HG02798 (cell line): Measurements from ENCODE around the gene CD38.
"Not testable (repeated sequence)": the region's sequence is repeated elsewhere in the genome, so short reads cannot be mapped to it uniquely, and the experiment has no call there.

Experiments used
- ATAC-seq: cut with Tn5 transposase; IDR thresholded peaks from one replicate; pipeline ENCODE4 v1.9.1; 2021; ENCODE audit warnings: mild to moderate bottlenecking; ENCODE audit not compliant: unreplicated experiment, poor library complexity

Gene CD38

GRCh38 chr4:15855804-15856475, 77.8 kb downstream of the CD38 start:
- ATAC-seq = no peak

DNA sequence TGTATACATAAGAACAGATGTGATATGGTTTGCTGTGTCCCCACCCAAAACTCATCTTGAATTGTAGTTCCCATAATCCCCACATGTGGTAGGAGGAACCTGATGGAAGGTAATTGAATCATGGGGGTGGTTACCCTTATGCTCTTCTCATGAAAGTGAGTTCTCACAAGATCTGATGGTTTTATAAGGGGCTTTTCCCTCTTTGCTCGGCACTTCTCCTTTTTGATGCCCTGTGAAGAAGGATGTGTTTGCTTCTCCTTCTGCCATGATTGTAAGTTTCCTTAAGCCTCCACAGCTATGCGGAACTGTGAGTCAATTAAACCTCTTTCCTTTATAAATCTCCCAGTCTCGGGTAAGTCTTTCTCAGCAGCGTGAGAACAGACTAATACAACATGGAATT, 83.1 kb downstream of the CD38 start:
- ATAC-seq = not testable (repeated sequence)

DNA sequence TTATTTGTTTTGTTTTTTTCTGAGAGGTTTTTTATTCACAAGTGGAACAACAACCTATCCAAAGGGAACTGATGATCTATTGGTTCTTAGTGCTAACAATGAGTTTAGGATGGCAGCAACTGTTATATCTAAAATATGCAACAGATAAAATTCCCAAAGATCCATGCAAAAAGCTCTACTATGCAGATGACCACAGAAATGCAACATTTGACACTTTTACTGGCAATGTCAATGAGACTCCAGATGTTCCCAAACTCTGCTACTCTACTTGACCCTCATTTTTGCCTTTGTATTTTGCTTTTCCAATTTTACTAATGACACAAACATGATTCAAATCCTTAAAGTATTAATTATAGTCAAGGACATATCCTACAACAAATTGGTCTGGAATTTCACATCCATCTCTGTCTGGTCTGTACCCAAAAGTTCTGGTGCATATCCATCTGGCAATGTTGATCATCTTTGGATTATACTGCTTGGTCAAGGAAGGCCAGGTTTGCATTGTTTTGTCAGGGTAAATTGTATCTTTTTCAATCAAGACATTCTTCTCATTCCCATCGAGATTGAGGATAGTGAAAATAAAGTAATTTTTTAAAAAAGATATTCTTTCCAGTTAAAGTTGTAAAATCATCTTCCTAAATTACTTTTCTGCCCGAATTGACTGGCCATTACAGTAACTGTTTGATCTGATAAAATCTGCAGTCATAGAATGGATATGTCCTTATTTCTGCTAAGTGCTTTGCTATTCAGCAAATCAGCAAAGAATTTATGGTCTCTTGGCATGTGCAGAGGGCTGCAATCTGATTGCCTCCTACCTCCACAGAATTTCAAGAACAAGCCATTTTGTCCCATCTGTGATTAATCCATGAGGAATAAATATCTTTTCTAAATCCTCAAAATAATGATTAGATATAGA, 86.8 kb downstream of the CD38 start:
- no peak for ATAC-seq

- ATAC-seq = peak; percentile 18
These were observed 90.0 kb downstream of the CD38 start for GRCh38 chr4:15868111-15868510.

- peak; percentile 69 for ATAC-seq
These were observed 90.8 kb downstream of the CD38 start for GRCh38 chr4:15868826-15869413.

DNA sequence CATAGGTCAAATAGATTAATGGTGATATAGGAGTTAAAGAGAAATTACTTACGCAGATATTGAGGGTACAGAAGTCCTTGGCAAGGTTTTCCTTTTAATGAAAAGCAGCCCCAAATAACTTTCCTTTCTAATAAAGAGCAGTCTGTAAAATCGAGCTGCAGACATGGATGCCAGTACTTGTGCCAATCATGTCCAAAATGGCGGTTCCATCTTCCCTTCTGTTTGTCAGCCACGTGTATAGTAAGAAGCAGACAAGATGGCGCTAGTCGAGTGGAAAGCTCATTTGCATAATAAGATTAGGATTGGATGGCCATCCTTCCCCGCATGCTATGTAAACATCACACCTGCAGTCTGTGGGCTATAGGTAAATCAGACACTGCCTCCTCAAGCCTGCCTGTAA, 92.0 kb downstream of the CD38 start:
- no peak for ATAC-seq

DNA sequence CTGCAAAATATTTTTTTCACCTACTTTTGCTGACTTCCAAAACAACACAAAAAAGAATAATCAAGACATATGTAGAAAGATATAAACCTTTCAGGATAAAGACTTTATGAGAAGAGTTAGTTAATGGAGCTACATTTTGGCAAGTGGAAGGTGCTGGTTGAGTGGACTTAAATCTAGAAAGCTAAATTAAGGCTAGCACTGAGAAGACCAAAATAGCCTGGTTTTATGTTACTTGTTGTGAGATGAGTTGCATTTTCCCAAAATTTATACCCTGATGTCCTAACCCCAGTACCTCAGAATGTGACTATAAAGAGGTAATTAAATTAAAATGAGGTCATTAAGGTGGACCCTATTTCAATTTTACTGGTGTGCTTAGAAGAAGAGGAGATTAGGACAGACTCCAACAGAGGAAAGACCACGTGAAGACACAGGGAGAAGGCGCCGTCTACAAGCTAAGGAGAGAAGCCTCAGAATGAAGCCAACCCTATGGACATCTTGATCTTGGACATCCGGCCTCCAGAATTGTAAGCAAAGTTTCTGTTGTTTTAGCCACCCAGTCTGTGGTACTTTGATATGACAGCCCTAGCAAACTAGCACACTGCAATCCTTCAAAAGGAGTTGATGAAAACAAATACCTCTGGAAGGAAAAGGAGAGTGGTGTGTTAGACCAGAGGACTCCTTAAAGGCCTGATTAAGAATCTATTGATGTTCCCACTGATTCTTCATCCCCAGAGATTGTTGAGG, 93.0 kb downstream of the CD38 start:
- ATAC-seq = no peak

DNA sequence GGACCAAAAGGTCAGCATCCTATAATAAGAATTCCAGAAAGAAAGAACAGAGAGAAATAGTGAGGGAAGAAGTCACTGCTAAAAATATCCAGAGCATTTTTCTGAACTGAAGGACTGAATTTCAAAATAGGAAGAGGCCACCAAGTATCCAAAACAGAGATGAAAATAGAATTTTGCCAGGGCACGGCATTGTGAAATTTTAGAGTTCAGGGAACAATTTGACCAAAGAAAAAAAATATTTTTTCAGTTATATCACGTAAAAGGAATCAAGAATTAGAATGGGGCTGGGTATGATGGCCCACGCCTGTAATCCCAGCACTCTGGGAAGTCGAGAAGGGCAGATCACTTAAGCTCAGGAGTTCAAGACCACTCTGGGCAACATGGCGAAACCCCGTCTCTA, 95.0 kb downstream of the CD38 start:
- no peak for ATAC-seq

- ATAC-seq = no peak
These were observed 96.5 kb downstream of the CD38 start for GRCh38 chr4:15874671-15875070.

DNA sequence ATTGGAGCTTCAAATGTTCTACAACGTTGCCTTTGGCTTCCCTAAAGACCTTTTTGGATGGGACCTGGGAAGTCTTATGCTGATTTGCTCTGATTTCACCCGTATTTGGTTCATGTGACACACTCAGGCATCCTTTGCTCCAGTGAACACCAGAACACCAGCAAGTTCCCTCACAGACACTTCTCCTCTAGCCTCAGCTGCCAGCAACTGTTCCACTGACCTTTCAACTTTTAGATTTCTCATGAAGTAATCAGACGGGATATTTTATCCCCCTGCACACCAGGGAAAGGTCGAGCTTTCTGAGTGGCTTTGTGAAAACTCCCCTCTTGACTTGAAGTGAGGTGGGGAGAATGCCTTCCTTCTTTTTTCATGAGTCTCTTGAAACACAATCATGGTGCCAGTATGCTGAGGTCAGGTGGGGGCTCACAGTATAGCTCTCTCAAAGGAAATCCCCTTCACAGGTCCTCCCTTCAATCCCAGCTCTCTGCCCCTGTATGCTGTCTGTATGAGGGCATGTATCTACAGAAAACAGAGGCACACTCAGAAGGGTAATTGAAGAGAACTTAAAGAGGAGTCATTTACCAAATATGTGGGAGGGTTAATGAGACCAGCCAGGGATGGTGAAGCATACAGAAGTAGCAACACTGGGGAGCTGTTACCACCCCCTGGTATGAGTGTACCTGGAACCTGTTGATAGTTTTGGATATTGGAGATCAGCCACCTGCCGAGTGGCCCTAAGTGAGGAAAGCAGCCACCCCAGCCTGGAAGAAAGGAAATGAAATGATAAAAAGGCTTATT, 97.7 kb downstream of the CD38 start:
- no peak for ATAC-seq

DNA sequence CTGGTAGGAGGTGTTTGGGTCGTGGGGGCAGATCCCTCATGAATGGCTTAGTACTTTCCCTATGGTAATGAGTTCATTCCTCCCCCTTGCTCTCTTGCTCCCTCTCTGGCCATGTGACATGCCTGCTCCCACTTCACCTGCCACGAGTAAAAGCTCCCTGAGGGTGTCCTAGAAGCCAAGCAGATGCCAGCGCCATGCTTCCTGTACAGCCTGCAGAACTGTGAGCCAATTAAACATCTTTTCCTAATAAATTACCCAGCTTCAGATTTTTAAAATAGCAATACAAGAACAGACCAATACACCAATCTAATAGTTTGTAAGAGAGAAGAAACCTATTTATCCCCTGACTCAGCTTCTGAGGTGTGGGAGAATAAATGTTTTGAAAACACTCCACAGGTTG, 99.9 kb downstream of the CD38 start:
- no peak for ATAC-seq

DNA sequence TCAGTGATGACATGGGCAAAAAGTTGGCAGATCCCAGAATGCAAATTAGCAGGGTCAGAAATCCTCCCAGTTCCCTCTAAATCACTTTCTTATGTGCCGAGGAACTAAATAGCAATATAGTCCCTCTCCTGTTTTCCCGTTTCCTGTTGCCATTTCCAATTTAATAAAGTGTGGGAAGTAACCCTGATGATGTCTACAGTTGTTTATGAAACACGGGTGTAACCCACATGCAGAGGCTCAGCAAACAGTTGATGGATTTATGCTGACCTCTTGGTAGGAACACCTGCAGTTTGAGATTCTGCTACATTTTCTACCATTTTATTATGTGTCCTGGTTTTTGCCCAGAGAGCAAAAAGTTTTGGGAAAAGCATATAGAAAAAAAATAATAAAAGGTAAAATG, 103.7 kb downstream of the CD38 start:
- no peak for ATAC-seq

GRCh38 chr4:15882675-15883086, 104.6 kb downstream of the CD38 start:
- ATAC-seq = peak; percentile 91

- ATAC-seq = no peak
These were observed 105.6 kb downstream of the CD38 start for GRCh38 chr4:15883610-15884243.

DNA sequence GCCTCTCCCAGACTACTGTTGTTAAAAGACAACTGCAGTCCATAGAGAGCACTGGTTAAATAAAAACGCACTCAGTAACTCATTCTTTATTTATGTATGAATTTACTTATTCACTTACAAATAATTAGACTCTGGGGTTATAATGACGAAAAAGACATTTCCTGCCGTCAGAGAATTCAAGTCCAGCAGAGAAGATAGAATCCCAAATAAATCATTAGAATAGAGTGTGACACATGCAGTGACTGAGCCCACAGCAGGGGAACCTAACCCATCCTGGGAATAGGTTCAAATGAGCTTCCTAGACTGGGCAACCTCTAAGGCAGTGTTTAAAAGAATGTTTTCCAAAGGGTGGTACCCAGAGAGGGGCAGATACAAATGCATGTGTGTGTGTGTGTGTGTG, 106.5 kb downstream of the CD38 start:
- ATAC-seq = no peak

- no peak for ATAC-seq
These were observed 107.3 kb downstream of the CD38 start for GRCh38 chr4:15885422-15885821.

DNA sequence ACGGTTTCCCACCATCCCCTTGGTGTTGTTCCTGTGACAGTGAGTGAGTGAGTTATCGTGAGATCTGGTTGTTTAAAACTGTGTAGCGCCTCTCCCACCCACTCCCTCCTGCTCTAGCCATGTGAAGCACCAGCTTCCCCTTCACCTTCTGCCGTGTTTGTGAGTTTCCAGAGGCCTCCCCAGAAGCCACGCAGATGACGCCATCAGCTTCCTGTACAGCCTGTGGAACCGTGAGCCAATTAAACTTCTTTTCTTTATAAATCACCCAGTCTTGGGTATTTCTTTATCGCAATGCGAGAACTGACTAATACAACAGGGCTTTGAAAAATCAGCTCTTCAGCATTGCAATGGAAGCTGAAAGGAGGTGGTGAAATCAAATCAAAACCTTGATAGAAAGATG, 110.4 kb downstream of the CD38 start:
- no peak for ATAC-seq

GRCh38 chr4:15890246-15890829, 112.2 kb downstream of the CD38 start:
- ATAC-seq = peak; percentile 38

GRCh38 chr4:15891312-15891711, 113.2 kb downstream of the CD38 start:
- ATAC-seq = peak; percentile 69
